ENCODE measurements around the gene RAB18.
"Not testable (repeated sequence)": the region's sequence is repeated elsewhere in the genome, so short reads cannot be mapped to it uniquely, and the experiment has no call there.

RAB18 gene

DNA sequence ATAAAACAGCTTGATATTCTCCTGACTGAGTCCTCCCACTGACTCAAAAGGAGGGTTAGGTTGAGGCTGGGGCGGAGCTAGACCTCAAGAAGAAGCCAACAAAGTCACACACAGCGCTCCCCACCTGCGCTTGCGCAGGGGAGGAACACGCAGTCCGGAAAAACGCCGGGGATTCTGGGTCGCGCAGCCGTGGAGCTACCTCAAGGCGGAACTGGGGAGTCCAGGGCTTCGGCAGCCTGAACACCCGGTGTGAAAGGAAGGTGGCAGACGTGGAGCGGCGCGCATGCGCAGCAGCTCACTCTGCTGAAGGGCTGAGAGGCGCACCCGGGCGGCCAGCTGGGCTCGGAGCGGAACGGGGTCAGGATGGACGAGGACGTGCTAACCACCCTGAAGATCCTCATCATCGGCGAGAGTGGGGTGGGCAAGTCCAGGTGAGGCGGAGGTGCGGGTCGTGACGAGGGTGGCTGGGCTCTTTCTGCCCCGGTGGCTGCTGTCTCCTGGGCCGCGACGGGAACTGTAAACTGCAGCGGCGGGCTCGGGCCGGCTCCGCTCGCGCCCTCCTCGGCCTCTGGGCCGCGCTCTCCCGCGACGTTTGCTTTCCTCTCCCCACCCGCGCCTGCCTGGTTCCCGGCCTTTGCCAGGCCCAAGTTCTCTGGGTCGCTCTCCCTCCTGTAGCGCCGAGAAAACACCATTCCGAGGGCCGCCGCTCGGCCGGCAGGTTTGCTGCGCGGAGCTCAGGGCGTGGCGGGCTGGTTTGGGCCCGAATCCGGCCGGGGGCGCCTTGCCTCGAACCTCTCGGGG is at the start of gene RAB18:
Gene RAB18 (plus strand): TSS at position 298 of the 801 bp plus-strand sequence. CDS start 66 bp downstream, at position 364.
- peak; percentile 69 to 97 (median 95) for DNase-seq (ENCODE audit: low read depth in 2 of 3, low spot score in 2 of 3)

DNA sequence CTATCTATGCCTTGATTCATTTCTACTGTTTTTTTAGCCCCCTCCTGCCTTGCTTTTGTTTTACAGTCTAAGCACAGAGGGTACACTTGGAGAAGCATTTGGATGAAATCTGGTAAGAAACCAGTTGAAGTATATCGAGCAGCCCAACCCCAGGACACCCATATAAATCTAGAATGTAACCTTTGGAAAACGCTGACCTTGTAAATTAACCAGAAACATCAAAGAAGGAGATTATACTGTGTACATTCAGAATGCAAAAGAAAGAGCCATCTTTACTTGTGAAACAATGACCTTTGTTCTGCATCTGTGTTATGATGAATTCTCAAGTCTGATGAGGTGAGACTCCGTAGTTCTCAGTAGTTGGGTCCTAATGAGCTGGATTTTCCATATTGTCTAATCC is 49.3 kb upstream of the RAB18 start:
- DNase-seq (ENCODE audit: low read depth in 2 of 3, low spot score in 2 of 3), result no peak

DNA sequence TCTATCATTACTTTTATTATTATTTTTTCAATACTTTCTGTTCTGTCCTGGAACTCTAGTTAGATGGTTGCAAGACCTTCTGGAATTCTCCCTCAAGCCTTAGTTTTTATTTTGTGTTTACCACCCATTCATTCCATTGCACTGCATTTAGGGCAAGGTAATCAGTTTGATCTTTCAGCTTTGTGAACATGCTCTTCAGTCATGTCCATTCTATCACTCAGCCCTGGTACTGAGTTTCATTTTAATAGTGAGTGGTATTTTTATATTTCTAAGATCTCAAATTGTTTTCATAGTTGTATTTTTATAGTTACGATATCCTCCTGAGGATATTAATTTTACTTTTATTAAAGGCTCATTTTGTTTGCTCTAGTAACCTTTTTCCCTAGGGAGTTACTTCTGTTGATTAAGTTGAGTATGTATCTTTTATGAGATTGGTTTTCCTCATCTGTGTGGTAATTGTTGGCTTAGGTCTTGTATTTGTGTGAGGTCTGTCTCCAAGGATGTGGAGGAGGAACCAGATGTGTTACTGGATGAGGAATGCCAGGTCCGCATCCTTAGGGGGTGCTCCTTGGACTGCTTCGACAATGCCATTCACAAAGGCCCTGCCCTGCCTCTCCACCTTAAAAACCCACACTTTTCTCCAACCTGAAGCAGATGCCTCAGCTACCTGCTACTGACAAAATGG is 46.7 kb upstream of the RAB18 start:
- DNase-seq (ENCODE audit: low read depth in 2 of 3, low spot score in 2 of 3), result no peak

DNA sequence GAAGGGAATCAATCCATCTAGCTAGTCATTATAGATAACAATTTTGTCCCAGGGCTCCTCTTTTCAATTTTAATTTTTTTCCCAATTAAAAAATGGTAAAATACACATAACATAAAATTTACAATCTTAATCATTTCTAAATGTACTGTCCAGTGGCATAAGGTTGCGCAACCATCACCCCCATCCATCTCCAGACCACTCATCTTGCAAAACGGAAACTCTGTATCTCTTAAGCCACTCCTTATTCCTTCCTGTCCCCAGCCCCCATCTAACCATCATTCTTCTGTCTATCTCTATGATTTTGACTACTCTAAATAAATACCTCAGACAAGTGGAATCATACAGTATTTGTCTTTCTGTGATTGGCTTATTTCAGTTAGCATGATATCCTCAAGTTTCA is 46.1 kb upstream of the RAB18 start:
- no peak for DNase-seq (ENCODE audit: low read depth in 2 of 3, low spot score in 2 of 3)

DNA sequence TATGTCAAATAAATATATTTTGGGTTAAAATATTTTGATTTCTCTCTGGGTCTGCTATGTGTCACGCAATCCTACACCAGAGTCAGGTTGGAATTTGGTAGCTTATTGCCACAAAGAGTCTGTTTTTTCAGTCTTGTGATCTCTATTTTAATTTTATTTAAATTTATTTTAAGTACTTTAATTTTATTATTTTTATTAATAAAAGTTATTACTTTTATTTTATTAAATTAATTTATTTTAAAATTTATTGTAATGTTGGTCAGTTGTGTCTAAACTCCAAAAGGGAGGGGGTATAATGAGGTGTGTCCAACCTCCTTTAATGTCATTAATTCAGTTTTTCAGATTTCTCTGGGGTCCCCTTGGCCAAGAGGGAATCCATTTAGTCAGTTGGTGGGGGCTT is 42.8 kb upstream of the RAB18 start:
- no peak for DNase-seq (ENCODE audit: low read depth in 2 of 3, low spot score in 2 of 3)

DNA sequence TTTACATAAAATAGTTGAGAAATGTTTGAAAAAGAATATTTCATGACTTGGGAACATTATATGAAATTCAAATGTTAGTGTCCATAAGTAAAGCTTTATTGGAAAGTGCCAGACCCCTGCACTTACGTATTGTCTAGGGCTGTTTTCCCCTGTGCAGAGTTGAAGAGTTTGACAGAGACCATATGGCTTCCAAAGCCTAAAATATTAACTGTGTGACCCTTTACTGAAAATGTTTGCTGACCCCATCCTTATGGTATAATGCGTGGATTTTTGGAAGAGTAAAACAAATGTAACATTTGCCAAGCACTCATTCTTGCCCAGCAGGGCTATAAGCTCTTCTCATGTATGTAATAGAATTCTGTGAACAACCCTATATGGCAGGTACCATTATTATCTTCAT is 40.1 kb upstream of the RAB18 start:
- no peak for DNase-seq (ENCODE audit: low read depth in 2 of 3, low spot score in 2 of 3)

DNA sequence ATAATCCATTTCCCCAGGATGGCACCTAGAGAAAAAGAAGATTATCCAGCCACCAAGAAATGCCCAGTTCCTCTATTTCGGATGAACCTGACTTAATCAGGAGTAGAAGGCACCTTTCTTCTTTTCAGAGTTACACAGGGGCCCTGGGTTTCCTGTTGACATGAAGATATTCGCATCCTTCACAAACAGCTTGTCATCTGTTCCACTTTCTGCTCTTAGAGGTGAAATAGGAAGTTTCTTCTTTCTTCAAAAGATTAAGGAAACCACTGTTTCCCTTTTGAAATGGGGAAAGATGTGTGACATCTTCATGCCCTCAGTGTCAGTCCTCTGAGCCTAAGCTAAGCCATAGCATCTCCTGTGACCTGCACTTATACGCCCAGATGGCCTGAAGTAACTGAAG is 39.1 kb upstream of the RAB18 start:
- no peak for DNase-seq (ENCODE audit: low read depth in 2 of 3, low spot score in 2 of 3)

DNA sequence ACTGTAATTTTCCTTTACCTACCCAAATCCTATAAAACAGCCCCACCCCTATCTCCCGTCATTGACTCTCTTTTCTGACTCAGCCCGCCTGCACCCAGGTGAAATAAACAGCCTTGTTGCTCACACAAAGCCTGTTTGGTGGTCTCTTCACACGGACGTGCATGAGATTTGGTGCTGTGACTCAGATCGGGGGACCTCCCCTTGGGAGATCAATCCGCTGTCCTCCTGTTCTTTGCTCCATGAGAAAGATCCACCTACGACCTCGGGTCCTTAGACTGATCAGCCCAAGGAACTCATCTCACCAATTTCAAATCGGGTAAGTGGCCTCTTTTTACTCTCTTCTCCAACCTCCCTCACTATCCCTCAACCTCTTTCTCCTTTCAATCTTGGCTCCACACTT is 38.5 kb upstream of the RAB18 start:
- DNase-seq (ENCODE audit: low read depth in 2 of 3, low spot score in 2 of 3), result not testable (repeated sequence)

DNA sequence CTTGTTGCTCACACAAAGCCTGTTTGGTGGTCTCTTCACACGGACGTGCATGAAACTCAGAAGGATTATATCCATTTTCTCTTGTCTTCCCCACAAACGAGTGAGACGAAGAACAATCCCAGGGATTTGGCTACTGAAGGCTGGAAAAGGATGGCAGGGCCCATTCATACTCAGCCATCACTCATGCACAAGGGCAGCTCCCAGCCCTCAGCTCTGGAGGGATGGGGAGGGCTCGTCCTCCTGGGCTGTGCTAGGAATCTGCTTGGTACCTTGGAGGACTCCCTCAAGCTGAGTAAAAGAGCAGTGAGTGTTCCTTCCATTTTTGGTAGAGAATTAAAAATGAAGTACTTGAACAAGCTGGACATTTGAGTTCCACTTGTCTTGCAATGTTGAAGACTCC is 33.2 kb upstream of the RAB18 start:
- no peak for DNase-seq (ENCODE audit: low read depth in 2 of 3, low spot score in 2 of 3)

DNA sequence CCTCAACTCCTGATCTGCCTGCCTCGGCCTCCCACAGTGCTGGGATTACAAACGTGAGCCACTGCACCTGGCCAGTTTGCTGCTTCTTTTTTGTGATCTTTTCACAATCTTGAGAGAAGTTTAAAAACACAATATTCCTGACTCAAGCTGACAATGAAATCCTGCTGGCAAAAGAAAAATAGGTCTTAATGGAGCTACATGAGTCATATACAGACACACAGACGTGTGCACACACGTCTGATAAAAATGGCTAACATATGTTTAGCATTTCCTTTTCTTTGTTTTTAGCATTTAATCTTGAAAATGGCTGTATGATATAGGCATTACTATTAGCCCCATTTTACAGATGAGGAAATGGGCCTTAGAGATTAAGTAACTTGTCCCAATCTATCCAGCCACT is 29.4 kb upstream of the RAB18 start:
- no peak for DNase-seq (ENCODE audit: low read depth in 2 of 3, low spot score in 2 of 3)

DNA sequence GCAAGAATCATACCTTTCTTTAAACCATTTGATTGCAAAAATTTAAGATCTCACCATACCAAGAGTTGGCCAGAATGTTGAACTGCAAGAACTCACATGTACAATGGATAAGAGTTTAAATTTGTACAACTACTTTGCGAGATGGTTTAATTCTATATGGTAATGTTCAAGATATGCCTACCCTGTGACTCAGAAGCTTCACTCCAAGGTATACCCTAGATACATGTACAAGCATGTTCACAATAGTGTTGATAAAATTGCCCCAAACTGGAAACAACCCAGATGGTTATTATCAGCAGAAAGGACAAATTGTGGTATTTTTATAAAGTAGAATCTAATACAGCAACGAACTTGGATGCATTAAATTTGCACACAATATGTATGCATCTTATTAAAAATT is 25.1 kb upstream of the RAB18 start:
- no peak for DNase-seq (ENCODE audit: low read depth in 2 of 3, low spot score in 2 of 3)

DNA sequence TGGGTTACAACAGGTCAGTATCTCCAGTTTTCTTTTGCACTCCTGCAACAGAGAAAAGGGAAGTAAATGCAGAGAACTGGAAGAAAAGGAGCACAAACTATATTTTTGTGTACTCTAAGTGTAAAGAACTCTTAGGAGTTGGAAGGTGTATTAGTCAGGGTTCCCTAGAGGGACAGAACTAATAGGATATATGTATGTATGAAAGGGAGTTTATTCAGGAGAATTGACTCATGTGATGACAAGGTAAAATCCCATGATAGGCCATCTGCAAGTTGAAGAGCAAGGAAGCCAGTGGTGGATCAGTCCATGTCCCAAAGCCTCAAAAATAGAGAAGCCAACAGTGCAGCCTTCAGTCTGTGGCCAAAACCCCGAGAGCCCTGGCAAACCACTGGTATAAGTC is 22.6 kb upstream of the RAB18 start:
- no peak for DNase-seq (ENCODE audit: low read depth in 2 of 3, low spot score in 2 of 3)

DNA sequence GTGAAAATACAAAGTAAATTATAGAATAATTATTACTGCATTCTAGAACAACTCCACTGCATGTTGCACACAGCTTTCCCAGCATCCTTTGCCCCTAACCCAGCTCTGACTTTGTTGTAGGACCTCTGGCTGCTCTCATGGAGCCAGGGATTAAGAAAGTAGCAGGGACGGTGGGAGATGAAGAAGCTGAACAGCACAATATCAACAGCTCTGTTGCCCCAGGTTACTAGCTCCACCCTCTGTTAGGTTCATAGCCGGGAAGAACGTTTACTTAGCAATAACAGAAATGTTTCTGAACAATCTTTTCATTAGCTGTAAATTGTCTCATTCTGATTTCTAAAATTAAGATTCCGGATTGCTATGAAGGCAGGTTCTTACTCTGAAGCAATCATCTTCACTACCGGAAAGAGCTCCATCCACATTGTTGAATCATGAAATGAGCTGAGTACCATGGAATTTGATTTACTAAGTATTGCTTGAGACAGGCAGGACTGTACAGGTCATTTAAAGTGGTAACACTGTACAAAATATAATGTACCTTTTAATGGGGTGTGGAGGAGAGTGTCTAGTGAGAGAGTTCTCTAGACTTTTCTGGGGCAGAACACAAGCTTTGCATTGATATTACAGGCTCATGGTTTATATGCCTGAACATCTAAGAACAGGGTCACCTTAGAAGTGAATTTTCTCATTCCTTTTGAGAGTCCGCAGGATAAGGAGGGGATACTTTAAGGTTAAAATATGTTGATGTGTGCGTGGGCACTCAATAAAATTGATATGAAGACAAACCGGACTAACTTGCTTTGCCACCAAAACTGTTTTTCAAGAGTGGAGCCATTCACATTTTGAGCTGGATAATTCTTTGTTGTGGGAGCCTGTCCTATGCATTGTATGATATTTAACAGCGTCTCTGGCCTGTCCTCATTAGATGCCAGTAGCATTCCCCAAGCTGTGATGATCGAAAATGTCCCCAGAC is 20.8 kb upstream of the RAB18 start:
- no peak for DNase-seq (ENCODE audit: low read depth in 2 of 3, low spot score in 2 of 3)

DNA sequence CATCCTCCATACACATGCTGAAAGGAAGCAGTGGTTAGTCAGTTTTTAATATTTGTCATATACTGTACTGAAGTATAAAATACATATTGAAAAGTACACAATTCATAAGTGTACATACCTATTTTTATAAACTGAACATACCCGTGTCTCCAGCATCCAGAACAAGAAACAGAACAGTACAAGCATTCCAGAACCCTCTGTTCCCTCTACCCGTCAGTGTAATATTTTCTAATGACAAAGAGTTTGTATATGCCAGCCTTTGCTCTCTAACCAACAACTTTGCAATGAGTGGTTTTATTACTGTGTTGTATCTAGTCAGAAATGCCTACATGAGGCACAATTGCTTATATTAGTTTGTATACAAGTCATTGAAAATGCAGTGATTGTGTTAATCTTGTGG is 18.7 kb upstream of the RAB18 start:
- no peak for DNase-seq (ENCODE audit: low read depth in 2 of 3, low spot score in 2 of 3)

DNA sequence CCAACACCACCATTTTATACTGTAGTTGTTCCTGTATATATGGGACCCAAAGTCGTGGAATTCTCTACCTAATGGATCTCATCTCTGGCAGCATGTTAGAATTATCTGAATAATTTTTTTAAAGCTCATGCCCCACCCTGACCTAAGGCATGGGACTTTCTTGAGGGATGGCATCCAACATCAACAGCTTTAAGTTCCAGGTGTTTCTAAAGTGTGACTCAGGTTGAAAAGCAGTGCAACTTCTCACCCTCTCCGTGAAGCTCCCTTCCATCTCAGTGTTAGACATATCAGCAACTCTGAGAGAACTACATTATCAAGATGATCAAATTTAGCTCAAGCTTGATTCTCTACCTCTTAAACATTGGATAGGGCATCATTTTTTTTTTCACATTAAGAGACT is 18.1 kb upstream of the RAB18 start:
- DNase-seq (ENCODE audit: low read depth in 2 of 3, low spot score in 2 of 3), result no peak

DNA sequence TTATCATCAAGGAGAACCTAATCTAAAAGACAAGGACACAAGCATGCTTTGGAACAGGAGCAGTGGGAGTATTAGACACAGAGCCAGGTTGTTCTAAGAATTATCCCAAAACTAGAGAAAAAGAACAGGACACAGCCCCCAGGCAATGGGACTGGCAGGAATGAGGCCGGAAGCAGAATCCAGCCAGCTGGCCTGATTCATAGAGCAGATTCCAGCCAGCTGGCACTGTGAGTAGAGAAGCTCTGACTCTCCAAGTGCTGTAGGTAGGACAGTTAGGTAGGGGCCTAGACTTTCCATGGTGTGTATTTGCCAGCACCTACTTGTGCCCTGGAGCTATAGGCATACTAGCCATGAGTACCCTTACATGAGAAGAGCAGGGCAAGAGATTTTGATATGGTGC is 13.3 kb upstream of the RAB18 start:
- no peak for DNase-seq (ENCODE audit: low read depth in 2 of 3, low spot score in 2 of 3)

DNA sequence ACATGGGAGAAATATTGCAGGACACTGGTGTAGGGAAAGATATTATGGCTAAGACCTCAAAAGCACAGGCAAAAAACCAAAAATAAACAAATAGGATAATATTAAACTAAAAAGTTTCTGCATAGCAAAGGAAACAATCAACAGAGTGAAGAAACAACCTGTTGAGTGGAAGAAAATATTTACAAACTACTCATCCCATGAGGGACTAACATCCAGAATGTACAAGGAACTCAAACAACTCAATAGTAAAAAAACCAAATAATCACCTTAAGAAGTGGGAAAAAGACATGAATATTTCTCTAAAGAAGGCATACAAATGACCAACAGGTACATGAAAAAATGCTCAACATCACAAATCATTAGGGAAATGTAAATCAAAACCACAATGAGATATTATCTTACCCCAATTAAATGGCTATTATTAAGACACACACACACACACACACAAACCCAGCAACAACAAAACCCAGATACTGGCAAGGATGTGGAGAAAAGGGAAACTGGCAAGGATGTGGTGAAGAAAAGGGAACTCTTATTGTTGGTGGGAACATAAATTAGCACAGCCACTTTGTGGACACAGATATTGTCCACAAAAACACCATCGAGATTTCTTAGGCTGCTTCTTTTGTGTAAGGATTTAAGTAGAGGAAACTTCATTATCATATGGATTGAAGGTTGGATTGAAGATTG is 9.8 kb upstream of the RAB18 start:
- DNase-seq (ENCODE audit: low read depth in 2 of 3, low spot score in 2 of 3), result no peak

DNA sequence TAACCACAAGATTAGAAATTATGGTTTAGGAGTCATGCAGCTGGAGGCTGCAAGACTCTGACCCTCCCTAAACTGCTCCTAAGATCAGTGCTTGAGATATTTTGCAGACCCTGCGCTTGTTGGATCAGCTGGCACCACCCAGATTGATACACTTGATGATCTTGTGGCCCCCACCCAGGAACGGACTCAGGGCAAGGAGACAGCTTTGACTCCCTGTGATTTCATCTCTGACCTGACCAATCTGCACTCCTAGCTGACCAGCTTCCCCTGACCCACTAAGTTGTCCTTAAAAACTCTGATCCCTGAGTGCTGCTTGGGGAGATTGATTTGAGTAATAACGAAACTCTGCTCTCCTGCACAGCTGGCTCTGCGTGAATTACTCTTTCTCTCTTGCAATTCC is 8.0 kb upstream of the RAB18 start:
- no peak for DNase-seq (ENCODE audit: low read depth in 2 of 3, low spot score in 2 of 3)

DNA sequence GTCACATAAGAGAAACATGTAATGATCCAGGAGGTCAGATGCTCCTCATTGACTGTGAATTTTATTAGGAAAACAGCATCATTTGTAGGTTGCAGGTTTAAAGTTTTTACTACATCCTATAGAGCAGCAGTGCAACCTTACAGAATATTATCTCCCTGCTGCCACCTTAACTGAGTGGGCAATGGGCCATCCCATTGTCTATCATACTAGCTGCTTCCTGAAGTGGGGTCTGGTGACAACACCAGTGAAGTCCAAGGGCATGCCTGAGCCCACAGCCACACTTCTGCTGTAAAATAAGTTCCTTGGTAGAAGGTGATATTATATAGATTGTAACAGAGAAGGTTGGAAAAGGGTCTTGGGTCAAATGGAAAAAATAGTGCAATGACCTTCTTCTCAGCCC is 4.0 kb upstream of the RAB18 start:
- DNase-seq (ENCODE audit: low read depth in 2 of 3, low spot score in 2 of 3), result no peak

DNA sequence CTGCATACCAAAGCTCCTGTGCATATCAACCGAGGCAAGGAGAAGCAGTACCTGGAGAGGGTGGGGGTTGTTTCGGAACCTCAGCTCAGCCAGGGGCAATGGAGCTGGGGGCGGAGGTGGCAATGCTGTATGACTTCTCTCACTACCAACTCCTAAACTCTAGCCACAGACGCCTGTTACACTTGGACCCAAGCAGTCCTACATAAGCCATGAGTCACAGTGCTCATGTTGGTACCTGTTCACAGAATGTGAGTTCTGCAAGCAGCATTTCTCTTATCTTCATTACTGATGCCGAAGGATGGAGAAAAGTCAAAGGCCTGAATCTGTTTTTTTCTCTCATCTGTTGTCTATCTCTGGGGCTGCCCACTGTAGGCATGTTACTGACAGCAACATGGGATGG is 3.2 kb upstream of the RAB18 start:
- no peak for DNase-seq (ENCODE audit: low read depth in 2 of 3, low spot score in 2 of 3)

DNA sequence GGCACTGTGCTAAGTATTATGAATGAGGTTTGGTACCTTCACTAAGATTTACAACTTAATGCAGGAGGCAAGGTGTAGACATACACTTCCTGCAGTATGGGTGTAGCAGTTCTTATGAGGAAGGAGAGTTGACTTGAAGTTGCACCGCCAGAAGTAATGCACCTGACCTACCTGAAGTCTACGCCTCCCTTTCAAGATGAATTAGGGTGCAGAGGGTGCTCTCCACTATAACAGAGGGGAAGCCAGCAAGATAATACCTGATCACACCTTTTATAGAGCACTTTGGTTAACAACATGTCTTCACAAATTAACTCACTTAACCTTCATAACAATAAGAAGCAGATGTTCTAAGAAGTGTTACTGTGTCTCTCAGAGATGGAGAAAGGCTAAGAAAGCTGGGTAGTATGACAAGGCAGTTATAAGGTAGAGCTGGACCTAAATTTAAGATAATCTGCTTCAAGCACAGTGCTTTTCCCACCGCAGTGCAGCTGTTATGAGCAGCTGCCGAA is 552 bp upstream of the RAB18 start:
- DNase-seq (ENCODE audit: low read depth in 2 of 3, low spot score in 2 of 3), result no peak

All from activated CD8-positive, alpha-beta memory T cell treated with anti-CD3 and anti-CD28 coated beads for 48 hours (primary cell).